SJCRH30 (cell line): Measurements from ENCODE around the gene SERINC4. TPM values are rescaled to one million over a fixed set of nuclear protein-coding genes. Genes with fewer than 3 reads are reported as not detected.
"Not testable (repeated sequence)": the region's sequence is repeated elsewhere in the genome, so short reads cannot be mapped to it uniquely, and the experiment has no call there.

Source experiments
- DNase-seq, 2 experiments: peaks; one replicate each; pipeline ENCODE4 v3.0.0-alpha.2; 2015 to 2020
- H3K27ac ChIP-seq: fragments of 250-450 bp; sonication (Bioruptor Pico); 2 replicates; pipeline ENCODE4 v1.5.1; 2020; ENCODE audit warnings: mild to moderate bottlenecking, moderate library complexity
- H3K27me3 ChIP-seq: fragments of 250-450 bp; sonication (Bioruptor Pico); 2 replicates; pipeline ENCODE4 v1.5.1; 2020; ENCODE audit warnings: mild to moderate bottlenecking, moderate library complexity
- H3K36me3 ChIP-seq: fragments of 250-450 bp; sonication (Bioruptor Pico); 2 replicates; pipeline ENCODE4 v1.5.1; 2020; ENCODE audit warnings: mild to moderate bottlenecking, moderate library complexity
- H3K4me1 ChIP-seq: fragments of 250-450 bp; sonication (Bioruptor Pico); 2 replicates; pipeline ENCODE4 v1.5.1; 2020; ENCODE audit warnings: mild to moderate bottlenecking, moderate library complexity
- H3K4me3 ChIP-seq: fragments of 250-450 bp; sonication (Bioruptor Pico); 2 replicates; pipeline ENCODE4 v1.5.1; 2020; ENCODE audit warnings: mild to moderate bottlenecking, moderate library complexity
- H3K9me3 ChIP-seq: fragments of 250-450 bp; sonication (Bioruptor Pico); replicated peaks from 2 replicates; pipeline ENCODE4 v1.5.1; 2020; ENCODE audit warnings: mild to moderate bottlenecking, moderate library complexity
- total RNA-seq: library from RNA; depleted of rRNA; stranded (reverse); fragments of >200 nt; shearing (Covaris generic); gene quantifications from 2 replicates; pipeline ENCODE4 v1.2.3, GENCODE V29; 2014; rRNA removed

SERINC4 gene
- total RNA-seq, result not detected in 2 replicates

- Histone ChIP-seq H3K36me3 (peaks cover 43% of the 10 kb centered on the region), H3K9me3 (no peaks in the 10 kb centered on the region), H3K27ac (peak within 1 kb of the TSS; percentile 14), H3K4me3 (peak within 1 kb of the TSS; percentile 73), H3K27me3 (no peaks in the 10 kb centered on the region), H3K4me1 (peaks cover 9% of the 10 kb centered on the region; the same call in 1 of the 2 replicates)
- DNase-seq, result no peak
Measured at GRCh38 chr15:43799945-43800285, at the start of gene SERINC4. TSS of gene SERINC4 (minus strand) at chr15:43800220. CDS start at chr15:43799986, 234 bp downstream.

GRCh38 chr15:43845421-43845820 is 45.4 kb upstream of the SERINC4 start:
- H3K27me3 ChIP-seq, result no peaks in the 10 kb centered on the region
- H3K36me3 ChIP-seq, result peaks cover 67% of the 10 kb centered on the region
- H3K4me1 ChIP-seq, result no peaks in the 10 kb centered on the region
- no peak overlapping the region for H3K27ac ChIP-seq
- H3K9me3 ChIP-seq, result no peaks in the 10 kb centered on the region
- no peak overlapping the region for H3K4me3 ChIP-seq
- no peak for DNase-seq

GRCh38 chr15:43832485-43832884 is 32.5 kb upstream of the SERINC4 start:
- not testable (repeated sequence) for H3K4me3 ChIP-seq, H3K27ac ChIP-seq, H3K9me3 ChIP-seq, H3K27me3 ChIP-seq, H3K4me1 ChIP-seq, DNase-seq
- H3K36me3 ChIP-seq, result peaks cover 38% of the 10 kb centered on the region

GRCh38 chr15:43831519-43832052 is 31.6 kb upstream of the SERINC4 start:
- not testable (repeated sequence) for H3K4me1 ChIP-seq, DNase-seq, H3K27me3 ChIP-seq, H3K9me3 ChIP-seq, H3K4me3 ChIP-seq, H3K27ac ChIP-seq
- peaks cover 31% of the 10 kb centered on the region for H3K36me3 ChIP-seq

GRCh38 chr15:43830691-43831275 is 30.8 kb upstream of the SERINC4 start:
- peaks cover 23% of the 10 kb centered on the region for H3K36me3 ChIP-seq
- H3K9me3 ChIP-seq, DNase-seq, H3K4me3 ChIP-seq, H3K27ac ChIP-seq, H3K4me1 ChIP-seq, H3K27me3 ChIP-seq: not testable (repeated sequence)

- H3K9me3 ChIP-seq, H3K4me1 ChIP-seq, H3K27me3 ChIP-seq, H3K27ac ChIP-seq, H3K4me3 ChIP-seq, DNase-seq: not testable (repeated sequence)
- H3K36me3 ChIP-seq, result peaks cover 23% of the 10 kb centered on the region
Measured at GRCh38 chr15:43829951-43830540, 30.0 kb upstream of the SERINC4 start.

- Histone ChIP-seq H3K4me1 (peaks cover 12% of the 10 kb centered on the region), H3K36me3 (peaks cover 14% of the 10 kb centered on the region), H3K9me3 (no peaks in the 10 kb centered on the region), H3K27me3 (no peaks in the 10 kb centered on the region), H3K4me3 (peak overlapping the region; percentile 64), H3K27ac (no peak overlapping the region)
- DNase-seq, result peak in 1 of 2 experiments; percentile 31
Measured at GRCh38 chr15:43828061-43828657, 28.1 kb upstream of the SERINC4 start.

- peak; percentile 88 to 91 for DNase-seq
- Histone ChIP-seq H3K4me3 (peak within 1 kb of the TSS; percentile 64), H3K27ac (peak within 1 kb of the TSS; percentile 70)
Measured at GRCh38 chr15:43826508-43827341, 26.7 kb upstream of the SERINC4 start, which contains the start of gene WDR76. TSS of gene WDR76 (plus strand) at chr15:43827002. CDS start at chr15:43827033, 31 bp downstream.

GRCh38 chr15:43826029-43826507 is 26.0 kb upstream of the SERINC4 start:
- Histone ChIP-seq H3K27ac (peak overlapping the region; percentile 70), H3K9me3 (no peaks in the 10 kb centered on the region), H3K27me3 (no peaks in the 10 kb centered on the region), H3K4me3 (peak overlapping the region; percentile 64), H3K36me3 (peaks cover 15% of the 10 kb centered on the region), H3K4me1 (peaks cover 12% of the 10 kb centered on the region)
- DNase-seq, result no peak

More at GRCh38 chr15:43826508-43827341, 26.7 kb upstream of the SERINC4 start, which contains the start of gene WDR76:
- H3K36me3 ChIP-seq, result peaks cover 12% of the 10 kb centered on the region
- H3K9me3 ChIP-seq, result no peaks in the 10 kb centered on the region
- H3K27me3 ChIP-seq, result no peaks in the 10 kb centered on the region
- peaks cover 12% of the 10 kb centered on the region for H3K4me1 ChIP-seq

- H3K4me3 ChIP-seq, DNase-seq, H3K27me3 ChIP-seq, H3K27ac ChIP-seq, H3K9me3 ChIP-seq: not testable (repeated sequence)
- Histone ChIP-seq H3K36me3 (peaks cover 18% of the 10 kb centered on the region), H3K4me1 (peaks cover 12% of the 10 kb centered on the region)
Measured at GRCh38 chr15:43825305-43825704, 25.3 kb upstream of the SERINC4 start.

GRCh38 chr15:43824302-43825246 is 24.6 kb upstream of the SERINC4 start, which contains the start of gene MFAP1:
TSS of gene MFAP1 (minus strand) at chr15:43824690. CDS start at chr15:43824569, 121 bp downstream.
- Histone ChIP-seq H3K9me3 (no peaks in the 10 kb centered on the region), H3K27me3 (no peaks in the 10 kb centered on the region), H3K27ac (peak within 1 kb of the TSS; percentile 63), H3K36me3 (peaks cover 15% of the 10 kb centered on the region), H3K4me3 (peak within 1 kb of the TSS; percentile 68), H3K4me1 (peaks cover 12% of the 10 kb centered on the region)
- DNase-seq, result peak; percentile 96 to 98

GRCh38 chr15:43821505-43821904 is 21.5 kb upstream of the SERINC4 start:
- H3K4me3 ChIP-seq, result no peak overlapping the region
- no peak for DNase-seq
- no peaks in the 10 kb centered on the region for H3K9me3 ChIP-seq
- peaks cover 20% of the 10 kb centered on the region for H3K36me3 ChIP-seq
- no peak overlapping the region for H3K27ac ChIP-seq
- peaks cover 8% of the 10 kb centered on the region; the same call in 1 of the 2 replicates for H3K4me1 ChIP-seq
- H3K27me3 ChIP-seq, result no peaks in the 10 kb centered on the region

- H3K4me3 ChIP-seq, H3K9me3 ChIP-seq, DNase-seq, H3K27ac ChIP-seq, H3K27me3 ChIP-seq, H3K4me1 ChIP-seq: not testable (repeated sequence)
- peaks cover 68% of the 10 kb centered on the region for H3K36me3 ChIP-seq
Measured at GRCh38 chr15:43815064-43815463, 15.0 kb upstream of the SERINC4 start.
